Neural crest cell (in vitro differentiated cells): ENCODE measurements around the gene CCM2L. TPM values are rescaled to one million over a fixed set of nuclear protein-coding genes. Genes with fewer than 3 reads are reported as not detected.

Source experiments
- DNase-seq: peaks from one replicate; pipeline ENCODE4 v3.0.0; 2021; ENCODE audit warnings: low read depth, mixed read lengths, low spot score
- H3K27ac Mint-ChIP-seq: one replicate; pipeline ENCODE4 v1.8.0; 2021; ENCODE audit warnings: mild to moderate bottlenecking, mixed read lengths; ENCODE audit not compliant: unreplicated experiment
- H3K27me3 Mint-ChIP-seq: 2 replicates; pipeline ENCODE4 v1.8.0; 2021; ENCODE audit warnings: low read depth, mild to moderate bottlenecking, mixed read lengths
- H3K36me3 Mint-ChIP-seq: 2 replicates; pipeline ENCODE4 v1.8.0; 2021; ENCODE audit warnings: low read depth, mild to moderate bottlenecking, mixed read lengths
- H3K4me1 Mint-ChIP-seq: 2 replicates; pipeline ENCODE4 v1.8.0; 2021; ENCODE audit warnings: mixed read lengths
- H3K4me3 Mint-ChIP-seq: one replicate; pipeline ENCODE4 v1.8.0; 2021; ENCODE audit warnings: mild to moderate bottlenecking, mixed read lengths
- H3K9me3 Mint-ChIP-seq: 2 replicates; pipeline ENCODE4 v1.8.0; 2021; ENCODE audit warnings: mixed read lengths
- total RNA-seq: library from RNA; stranded (reverse); gene quantifications from 2 replicates; pipeline ENCODE4 v1.2.1, GENCODE V29; 2021
- TF ChIP-seq, protein P1 (sequence below): fragments of 200-600 bp; sonication (generic); conservative IDR thresholded peaks from 2 replicates; pipeline ENCODE4 v1.5.0; 2021; ENCODE audit warnings: antibody characterized with exemption, mild to moderate bottlenecking

Gene CCM2L
- total RNA-seq, 1 donor from 2014 or later: 0.26 TPM

DNA sequence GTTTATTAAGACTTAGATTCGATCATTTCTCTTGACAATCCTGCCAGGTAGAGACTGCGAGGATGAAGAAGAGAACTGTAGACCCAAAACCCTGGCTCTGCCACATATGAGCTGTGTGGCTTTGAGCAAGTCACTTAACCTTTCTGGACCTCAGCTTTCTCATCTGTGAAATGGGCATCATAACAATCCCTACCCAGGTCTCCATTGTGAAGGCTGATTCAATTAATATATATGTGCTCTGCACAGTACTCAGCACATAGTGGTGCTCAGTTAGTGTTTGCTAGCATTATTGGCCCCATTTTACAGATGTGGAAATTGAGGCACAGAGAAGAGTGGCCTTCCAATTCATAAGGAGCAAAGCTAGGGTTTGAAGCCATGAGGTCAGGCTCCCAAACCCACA, 34.4 kb upstream of the CCM2L start:
- no peak for DNase-seq
- Mint-ChIP-seq H3K27me3 (peaks cover 33% of the 10 kb centered on the region), H3K27ac (no peak overlapping the region), H3K9me3 (no peaks in the 10 kb centered on the region), H3K36me3 (no peaks in the 10 kb centered on the region), H3K4me1 (peaks cover 16% of the 10 kb centered on the region), H3K4me3 (no peak overlapping the region)
- TF ChIP-seq, protein P1, sequence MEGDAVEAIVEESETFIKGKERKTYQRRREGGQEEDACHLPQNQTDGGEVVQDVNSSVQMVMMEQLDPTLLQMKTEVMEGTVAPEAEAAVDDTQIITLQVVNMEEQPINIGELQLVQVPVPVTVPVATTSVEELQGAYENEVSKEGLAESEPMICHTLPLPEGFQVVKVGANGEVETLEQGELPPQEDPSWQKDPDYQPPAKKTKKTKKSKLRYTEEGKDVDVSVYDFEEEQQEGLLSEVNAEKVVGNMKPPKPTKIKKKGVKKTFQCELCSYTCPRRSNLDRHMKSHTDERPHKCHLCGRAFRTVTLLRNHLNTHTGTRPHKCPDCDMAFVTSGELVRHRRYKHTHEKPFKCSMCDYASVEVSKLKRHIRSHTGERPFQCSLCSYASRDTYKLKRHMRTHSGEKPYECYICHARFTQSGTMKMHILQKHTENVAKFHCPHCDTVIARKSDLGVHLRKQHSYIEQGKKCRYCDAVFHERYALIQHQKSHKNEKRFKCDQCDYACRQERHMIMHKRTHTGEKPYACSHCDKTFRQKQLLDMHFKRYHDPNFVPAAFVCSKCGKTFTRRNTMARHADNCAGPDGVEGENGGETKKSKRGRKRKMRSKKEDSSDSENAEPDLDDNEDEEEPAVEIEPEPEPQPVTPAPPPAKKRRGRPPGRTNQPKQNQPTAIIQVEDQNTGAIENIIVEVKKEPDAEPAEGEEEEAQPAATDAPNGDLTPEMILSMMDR: no peak

DNA sequence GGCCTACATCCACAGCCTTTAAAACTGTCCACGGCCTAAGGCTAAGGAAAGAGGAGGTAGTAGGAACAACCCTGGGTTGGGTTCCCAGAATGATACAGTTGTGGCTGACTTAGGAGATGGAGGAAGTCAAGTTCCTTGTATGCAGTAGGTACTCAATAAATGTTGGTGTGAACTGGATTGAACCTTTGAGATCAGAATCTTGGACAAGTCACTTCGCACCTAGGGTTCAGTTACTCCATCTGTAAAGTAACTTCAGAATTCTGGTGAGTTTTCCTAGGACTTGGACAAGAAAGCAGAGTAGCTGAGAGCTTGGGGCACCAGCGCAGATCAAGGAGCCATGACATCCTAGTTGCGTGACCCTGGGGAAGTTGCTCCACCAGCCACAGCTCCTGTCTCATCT, 33.2 kb upstream of the CCM2L start:
- Mint-ChIP-seq H3K27ac (no peak overlapping the region), H3K4me3 (no peak overlapping the region), H3K27me3 (peaks cover 26% of the 10 kb centered on the region), H3K4me1 (peaks cover 16% of the 10 kb centered on the region), H3K9me3 (no peaks in the 10 kb centered on the region), H3K36me3 (no peaks in the 10 kb centered on the region)
- no peak for DNase-seq
- TF ChIP-seq, protein P1: no peak

DNA sequence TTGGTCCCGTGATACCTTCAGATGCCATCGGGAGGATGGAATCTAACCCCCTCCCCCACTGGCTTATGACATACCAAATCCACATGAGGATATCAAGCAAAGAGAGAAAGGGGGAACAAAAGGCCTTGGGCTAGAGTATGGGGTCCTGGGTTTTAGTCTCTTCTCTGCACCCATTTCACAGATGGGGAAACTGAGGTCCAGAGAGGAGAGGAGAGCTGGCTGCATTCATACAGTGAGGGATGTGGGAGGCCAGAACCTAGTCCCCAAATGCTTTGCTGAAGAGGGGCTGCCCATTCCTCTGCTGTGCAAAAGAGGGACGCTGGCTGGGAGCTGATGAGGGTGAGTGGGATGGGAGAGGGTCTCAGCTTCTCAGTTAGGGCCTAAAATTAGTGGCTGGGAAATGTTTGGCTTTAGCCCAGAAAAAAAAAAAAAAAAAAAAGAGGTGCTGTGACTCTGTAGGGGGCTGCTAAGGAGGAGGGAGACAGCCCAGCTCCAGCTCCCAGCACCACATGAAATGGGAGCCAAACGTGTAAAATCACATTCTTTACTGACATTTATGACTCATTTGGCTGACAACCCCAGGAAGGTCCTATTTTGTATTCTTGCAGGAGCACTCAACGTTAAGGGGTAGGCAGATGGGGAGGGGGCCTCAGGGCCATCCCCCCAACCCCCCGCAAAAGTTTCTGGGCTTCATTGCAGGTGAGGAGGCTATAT, 30.4 kb upstream of the CCM2L start:
- peaks cover 10% of the 10 kb centered on the region for H3K4me1 Mint-ChIP-seq
- H3K27me3 Mint-ChIP-seq: peaks cover 22% of the 10 kb centered on the region
- H3K27ac Mint-ChIP-seq: no peak overlapping the region
- no peak overlapping the region for H3K4me3 Mint-ChIP-seq
- TF ChIP-seq, protein P1: no peak
- H3K9me3 Mint-ChIP-seq: no peaks in the 10 kb centered on the region
- no peaks in the 10 kb centered on the region for H3K36me3 Mint-ChIP-seq
- no peak for DNase-seq

DNA sequence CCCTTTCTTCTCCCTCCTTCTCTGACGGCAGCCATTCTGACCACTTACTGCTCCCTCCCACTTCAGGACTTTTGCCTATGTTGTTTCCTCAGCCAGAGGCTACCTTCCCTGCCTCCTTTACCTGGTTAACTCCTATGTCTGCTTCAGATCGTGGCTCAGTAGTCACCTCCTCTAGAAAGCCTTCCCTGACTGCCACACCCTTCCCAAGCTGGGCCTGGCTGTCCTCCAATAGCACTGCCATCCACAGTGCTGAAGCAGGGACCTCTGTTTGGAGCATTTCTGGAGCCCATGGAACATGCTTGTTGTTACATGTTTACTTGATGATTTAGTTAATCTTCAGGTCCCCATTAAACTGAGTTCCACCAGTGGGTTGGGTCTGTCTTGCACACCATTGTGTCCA, 28.5 kb upstream of the CCM2L start:
- TF ChIP-seq, protein P1: no peak
- Mint-ChIP-seq H3K4me1 (peaks cover under 1% of the 10 kb centered on the region), H3K9me3 (no peaks in the 10 kb centered on the region), H3K27me3 (peaks cover 16% of the 10 kb centered on the region), H3K4me3 (no peak overlapping the region), H3K36me3 (no peaks in the 10 kb centered on the region), H3K27ac (no peak overlapping the region)
- DNase-seq: no peak

DNA sequence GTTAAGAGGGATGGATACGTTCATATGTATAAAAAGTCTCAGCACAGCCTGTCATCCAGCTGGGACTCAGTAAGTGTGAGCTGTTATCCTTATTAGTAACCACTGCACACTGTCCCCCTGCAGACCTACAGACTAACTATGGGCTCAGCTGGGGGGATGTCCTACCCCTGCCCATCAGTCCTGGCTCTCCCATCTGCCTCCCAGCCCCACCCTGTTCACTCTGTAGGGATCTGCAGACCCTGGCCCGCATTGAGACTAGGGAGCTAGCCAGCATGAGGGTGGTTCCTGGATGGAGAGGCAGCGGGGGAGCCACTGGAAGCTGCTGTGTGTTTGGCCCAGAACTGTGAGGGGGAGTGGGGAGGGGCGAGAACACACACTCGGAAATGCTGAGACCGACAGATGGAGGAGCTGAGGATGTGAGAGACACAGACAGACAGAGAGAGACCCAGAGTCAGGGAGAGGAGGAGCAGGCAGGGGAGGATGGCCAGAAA, 25.2 kb upstream of the CCM2L start:
- no peaks in the 10 kb centered on the region for H3K9me3 Mint-ChIP-seq
- TF ChIP-seq, protein P1: no peak
- H3K27me3 Mint-ChIP-seq: peaks cover 23% of the 10 kb centered on the region
- no peak overlapping the region for H3K4me3 Mint-ChIP-seq
- no peaks in the 10 kb centered on the region for H3K4me1 Mint-ChIP-seq
- DNase-seq: no peak
- H3K36me3 Mint-ChIP-seq: no peaks in the 10 kb centered on the region
- no peak overlapping the region for H3K27ac Mint-ChIP-seq
